ENCODE results near the gene SMAD7.

The SMAD7 gene

DNA sequence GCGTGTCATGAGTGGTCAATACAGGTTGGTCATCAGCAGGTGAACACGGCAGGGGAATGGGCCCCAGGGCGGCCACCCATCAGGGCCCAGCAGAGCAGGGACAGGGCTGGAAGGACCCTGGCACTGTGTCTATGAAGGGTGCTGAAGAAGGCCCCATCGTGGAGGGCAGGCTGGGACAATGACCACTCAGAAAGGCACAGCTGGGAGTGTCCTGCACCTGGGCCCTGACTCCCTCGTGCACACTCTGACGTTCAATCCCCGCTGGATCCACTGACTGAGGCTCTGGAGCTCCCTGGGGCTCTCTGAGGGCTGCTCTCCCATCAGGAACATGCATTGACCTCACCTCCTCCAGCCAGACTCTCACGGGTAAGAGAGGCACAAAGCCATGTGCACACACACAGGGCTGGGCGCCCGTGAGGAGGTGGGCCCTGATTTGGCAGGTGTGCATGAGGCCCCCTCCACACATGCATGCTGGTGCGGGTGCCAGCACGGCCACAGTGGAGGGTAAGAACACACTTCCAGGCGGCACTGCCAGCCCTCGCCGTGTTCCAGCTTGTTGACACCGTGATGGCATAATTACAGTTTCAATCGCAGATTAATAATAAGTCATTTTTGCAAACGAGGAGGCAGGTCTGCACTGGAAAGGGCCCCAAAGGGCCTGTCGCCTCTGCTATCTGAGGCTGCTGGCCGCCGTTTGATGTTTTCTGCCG, 58.5 kb downstream of the SMAD7 start:
- Histone ChIP-seq H3K9ac (ENCODE audit: low read depth, low read length) (no peak overlapping the region), H3K9me3 (ENCODE audit: control insufficient read depth, insufficient read depth, low read length) (no peaks in the 10 kb centered on the region), H3K36me3 (ENCODE audit: insufficient read depth, low read length) (no peaks in the 10 kb centered on the region), H3K4me1 (ENCODE audit: insufficient read depth, low read length) (peaks cover 10% of the 10 kb centered on the region; the same call in 1 of the 2 replicates)

DNA sequence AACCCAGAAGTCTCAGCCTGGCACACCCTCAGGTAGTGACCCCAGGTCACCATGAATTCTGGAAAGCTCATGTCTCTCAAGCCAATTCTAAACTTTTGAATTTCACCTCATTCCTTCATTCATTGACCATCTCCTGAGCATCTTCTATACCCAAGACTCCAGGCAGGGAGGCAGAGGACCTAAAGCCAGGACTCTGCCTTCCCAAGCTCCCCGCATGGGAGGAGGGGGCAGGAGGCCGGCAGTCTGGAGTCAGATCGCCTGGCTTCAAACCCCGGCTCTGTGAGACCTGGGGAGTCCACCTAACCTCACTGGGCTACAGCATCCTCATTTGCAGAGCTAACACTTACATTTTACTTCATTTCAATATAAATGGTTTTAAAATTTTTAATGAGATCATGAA, 59.0 kb downstream of the SMAD7 start:
- Histone ChIP-seq H3K36me3 (ENCODE audit: insufficient read depth, low read length) (no peaks in the 10 kb centered on the region), H3K9me3 (ENCODE audit: control insufficient read depth, insufficient read depth, low read length) (no peaks in the 10 kb centered on the region), H3K4me1 (ENCODE audit: insufficient read depth, low read length) (peaks cover 10% of the 10 kb centered on the region; the same call in 1 of the 2 replicates), H3K9ac (ENCODE audit: low read depth, low read length) (no peak overlapping the region)

GRCh38 chr18:48889981-48890762, 60.6 kb downstream of the SMAD7 start:
- Histone ChIP-seq H3K36me3 (ENCODE audit: insufficient read depth, low read length) (no peaks in the 10 kb centered on the region), H3K4me1 (ENCODE audit: insufficient read depth, low read length) (peaks cover 10% of the 10 kb centered on the region; the same call in 1 of the 2 replicates), H3K9ac (ENCODE audit: low read depth, low read length) (no peak overlapping the region), H3K9me3 (ENCODE audit: control insufficient read depth, insufficient read depth, low read length) (no peaks in the 10 kb centered on the region)

DNA sequence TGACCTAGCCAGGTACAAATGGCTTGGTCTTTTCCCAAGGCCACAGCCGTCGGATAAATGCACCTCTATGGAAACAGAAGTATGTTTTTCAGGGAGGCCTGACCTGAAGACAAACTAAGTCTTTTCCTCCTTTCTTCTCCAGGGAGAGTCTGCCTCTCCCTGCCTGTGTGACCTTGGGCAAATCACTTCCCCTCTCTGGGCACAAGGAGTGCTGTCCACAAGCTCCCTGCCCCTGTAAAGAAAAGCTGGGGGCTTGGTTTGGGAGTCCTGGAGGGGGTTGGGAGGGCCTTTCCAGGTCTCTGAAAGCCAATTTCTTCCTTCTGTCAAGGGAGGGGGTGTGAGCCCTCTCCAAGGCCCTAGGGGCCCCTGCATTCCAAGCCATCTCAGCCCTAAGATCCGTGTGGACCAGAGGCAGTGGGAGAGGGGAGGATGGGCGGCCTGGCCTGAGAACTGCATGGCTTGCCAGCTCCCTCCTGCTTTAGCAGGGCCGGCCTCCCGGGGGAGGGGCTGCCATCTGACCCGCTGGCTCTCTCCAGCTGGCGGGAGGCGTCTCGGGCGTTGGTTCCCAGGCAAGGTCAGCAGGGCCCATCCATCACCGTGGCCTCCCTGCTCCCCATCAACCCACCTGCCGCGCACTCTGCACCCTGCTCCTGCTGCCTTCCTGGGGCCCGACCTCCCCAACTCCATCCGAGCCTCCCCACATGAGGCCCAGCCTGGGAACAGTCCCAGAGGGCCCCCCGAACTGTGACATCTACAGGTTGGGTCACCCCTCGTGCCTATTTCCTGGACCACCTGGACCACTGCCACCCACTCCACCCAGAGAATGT, 61.4 kb downstream of the SMAD7 start:
- H3K36me3 ChIP-seq (ENCODE audit: insufficient read depth, low read length) = no peaks in the 10 kb centered on the region
- H3K9ac ChIP-seq (ENCODE audit: low read depth, low read length) = no peak overlapping the region
- H3K9me3 ChIP-seq (ENCODE audit: control insufficient read depth, insufficient read depth, low read length) = no peaks in the 10 kb centered on the region
- H3K4me1 ChIP-seq (ENCODE audit: insufficient read depth, low read length) = peaks cover 10% of the 10 kb centered on the region; the same call in 1 of the 2 replicates

DNA sequence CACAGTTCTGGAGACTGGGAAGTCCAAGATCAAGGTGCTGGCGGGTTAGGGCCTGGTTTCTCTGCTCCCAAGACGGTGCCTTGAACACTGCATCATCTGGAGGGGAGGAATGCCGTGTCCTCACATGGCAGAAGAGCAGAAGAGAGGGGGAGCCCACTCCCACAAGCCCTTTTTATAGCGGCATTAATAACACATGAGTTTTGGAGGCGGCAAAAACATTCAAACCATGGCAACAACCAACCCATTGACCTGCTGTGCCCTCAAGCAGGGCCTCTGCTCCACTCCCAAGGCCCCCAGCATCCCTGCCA, 62.0 kb downstream of the SMAD7 start:
- Histone ChIP-seq H3K9me3 (ENCODE audit: control insufficient read depth, insufficient read depth, low read length) (no peaks in the 10 kb centered on the region), H3K4me1 (ENCODE audit: insufficient read depth, low read length) (peaks cover 10% of the 10 kb centered on the region; the same call in 1 of the 2 replicates), H3K9ac (ENCODE audit: low read depth, low read length) (no peak overlapping the region), H3K36me3 (ENCODE audit: insufficient read depth, low read length) (no peaks in the 10 kb centered on the region)

DNA sequence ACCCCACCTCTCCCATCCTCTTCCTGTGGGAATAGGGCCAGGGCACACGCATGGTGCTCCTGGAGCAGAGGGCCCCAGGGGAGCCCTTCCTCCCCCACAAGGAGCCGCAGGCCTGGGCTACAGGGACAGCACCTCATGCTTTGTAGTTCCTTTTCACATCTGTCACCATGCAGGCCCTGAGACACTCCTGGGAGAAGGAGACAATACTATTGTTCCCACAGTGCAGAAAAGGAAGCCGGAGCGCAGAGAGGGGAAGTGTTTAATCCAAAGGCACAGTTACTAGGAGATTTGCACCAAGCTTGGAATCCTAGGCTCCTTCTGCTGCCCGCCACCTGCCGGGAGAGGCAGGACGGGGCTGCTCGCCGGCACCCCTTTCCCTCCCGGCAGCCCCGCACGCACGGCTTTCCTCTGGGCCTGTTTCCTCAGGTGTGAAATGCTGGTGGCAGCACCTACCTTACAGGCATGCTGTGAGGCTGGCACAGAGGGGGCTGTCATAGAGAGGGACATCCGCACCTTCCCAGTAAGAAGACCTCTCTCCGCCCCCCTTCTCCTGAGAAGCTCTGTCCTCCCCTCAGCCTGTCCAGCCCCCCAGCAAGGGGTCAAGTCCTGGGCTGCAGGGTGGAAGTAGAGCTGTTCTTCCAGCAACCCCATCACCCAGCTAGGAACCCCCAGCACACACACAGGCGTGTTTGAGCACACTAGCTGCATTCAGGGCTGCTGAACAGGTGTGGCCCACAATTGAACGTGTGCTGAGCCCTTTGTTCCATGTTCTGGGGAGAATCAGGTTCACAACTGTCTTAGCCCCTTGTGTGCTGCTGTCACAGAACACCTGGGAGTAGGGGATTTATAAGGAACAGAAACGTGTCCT, 62.6 kb downstream of the SMAD7 start:
- peaks cover 10% of the 10 kb centered on the region; the same call in 1 of the 2 replicates for H3K4me1 ChIP-seq (ENCODE audit: insufficient read depth, low read length)
- no peaks in the 10 kb centered on the region for H3K36me3 ChIP-seq (ENCODE audit: insufficient read depth, low read length)
- no peak overlapping the region for H3K9ac ChIP-seq (ENCODE audit: low read depth, low read length)
- H3K9me3 ChIP-seq (ENCODE audit: control insufficient read depth, insufficient read depth, low read length) = no peaks in the 10 kb centered on the region

DNA sequence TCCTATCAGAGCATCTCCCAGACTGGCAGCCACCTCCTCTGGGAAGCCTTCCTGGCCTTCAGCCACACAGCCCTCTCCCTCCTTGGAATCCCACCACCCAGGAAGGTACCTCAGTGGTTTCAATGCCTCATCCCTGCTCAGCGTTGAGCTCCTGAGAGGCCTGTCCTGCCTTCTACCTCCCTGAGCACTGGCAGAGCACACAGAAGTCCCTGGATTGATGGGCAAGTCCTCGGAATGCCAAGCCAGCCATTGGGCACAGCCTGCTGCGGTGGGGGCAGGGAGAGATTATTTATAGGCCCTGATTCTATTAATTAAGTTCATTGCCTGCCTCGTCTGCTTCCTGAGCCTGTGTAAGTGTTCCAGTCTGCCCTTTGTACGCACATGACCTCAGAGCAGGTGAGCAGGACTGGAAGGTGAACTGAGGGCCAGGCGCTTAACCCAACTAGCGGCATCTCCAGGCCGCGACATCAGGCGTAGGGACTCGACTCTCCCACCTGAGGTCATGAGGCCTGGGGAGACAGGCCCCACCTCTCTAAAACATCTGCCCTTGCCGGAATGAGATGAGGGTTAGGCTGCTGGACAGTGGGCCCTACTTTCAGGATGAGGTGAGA, 63.4 kb downstream of the SMAD7 start:
- no peaks in the 10 kb centered on the region for H3K9me3 ChIP-seq (ENCODE audit: control insufficient read depth, insufficient read depth, low read length)
- no peaks in the 10 kb centered on the region for H3K36me3 ChIP-seq (ENCODE audit: insufficient read depth, low read length)
- peaks cover 10% of the 10 kb centered on the region; the same call in 1 of the 2 replicates for H3K4me1 ChIP-seq (ENCODE audit: insufficient read depth, low read length)
- H3K9ac ChIP-seq (ENCODE audit: low read depth, low read length) = no peak overlapping the region

- Histone ChIP-seq H3K36me3 (ENCODE audit: insufficient read depth, low read length) (no peaks in the 10 kb centered on the region), H3K4me1 (ENCODE audit: insufficient read depth, low read length) (peaks cover 10% of the 10 kb centered on the region; the same call in 1 of the 2 replicates), H3K9me3 (ENCODE audit: control insufficient read depth, insufficient read depth, low read length) (no peaks in the 10 kb centered on the region), H3K9ac (ENCODE audit: low read depth, low read length) (no peak overlapping the region)
These were observed 64.1 kb downstream of the SMAD7 start for GRCh38 chr18:48886520-48887293.

DNA sequence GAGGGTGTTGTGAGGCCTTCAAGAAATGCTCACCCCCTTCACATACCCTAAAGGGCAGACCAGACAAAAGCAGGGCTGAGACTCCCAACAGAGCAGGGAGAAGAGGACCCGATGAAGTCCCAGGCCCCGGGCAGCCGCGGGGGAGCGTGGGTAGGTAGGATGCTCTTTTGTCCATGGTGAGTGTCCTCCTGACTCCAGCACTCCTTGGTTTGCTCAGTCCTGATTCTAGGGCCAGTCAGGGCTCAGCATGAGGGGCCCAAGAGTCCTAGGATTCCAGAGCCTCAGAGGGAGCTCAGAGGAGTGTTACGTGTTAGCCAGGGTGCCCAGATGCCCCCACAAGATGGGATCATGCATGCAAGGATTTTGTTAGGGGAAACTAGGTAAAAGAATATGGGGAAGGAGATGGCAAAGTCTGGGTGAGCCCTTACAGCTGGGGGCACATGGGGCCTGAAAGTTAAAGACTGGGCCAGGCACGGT, 64.8 kb downstream of the SMAD7 start:
- H3K36me3 ChIP-seq (ENCODE audit: insufficient read depth, low read length) = no peaks in the 10 kb centered on the region
- H3K9me3 ChIP-seq (ENCODE audit: control insufficient read depth, insufficient read depth, low read length) = no peaks in the 10 kb centered on the region
- no peak overlapping the region for H3K9ac ChIP-seq (ENCODE audit: low read depth, low read length)
- H3K4me1 ChIP-seq (ENCODE audit: insufficient read depth, low read length) = peaks cover 10% of the 10 kb centered on the region; the same call in 1 of the 2 replicates

DNA sequence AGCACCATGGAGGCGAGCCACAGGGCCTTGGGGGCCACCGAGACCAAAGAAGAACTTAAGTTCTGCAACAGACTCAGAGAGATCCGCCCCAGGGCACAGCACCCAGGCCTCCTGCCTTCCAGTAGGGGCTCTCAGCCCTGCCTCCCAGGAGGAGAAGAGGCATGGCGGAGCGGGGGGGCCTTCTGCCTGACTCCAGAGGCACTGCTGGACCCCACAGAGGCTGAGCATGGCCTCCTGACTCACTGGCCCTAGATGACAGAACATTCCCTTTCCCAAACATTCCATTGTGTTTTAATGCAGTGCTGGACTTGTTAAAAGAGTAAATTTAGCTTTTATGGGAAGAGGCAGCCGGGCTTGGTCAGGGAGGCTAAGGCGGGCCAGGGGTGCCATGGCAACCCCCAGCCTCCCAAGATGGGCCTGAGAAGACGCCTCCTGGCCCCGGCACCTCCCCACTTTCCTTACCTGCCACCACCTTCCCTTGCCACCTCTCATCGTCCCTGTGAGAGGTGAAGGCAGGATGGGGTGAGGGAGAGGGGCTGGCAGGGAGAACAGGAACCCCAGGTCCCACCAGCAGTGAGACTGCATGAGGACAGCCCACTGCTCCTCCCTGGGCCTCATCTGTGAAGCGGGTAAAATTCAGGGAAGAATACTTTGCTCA, 65.4 kb downstream of the SMAD7 start:
- Histone ChIP-seq H3K4me1 (ENCODE audit: insufficient read depth, low read length) (peaks cover 10% of the 10 kb centered on the region; the same call in 1 of the 2 replicates), H3K9ac (ENCODE audit: low read depth, low read length) (no peak overlapping the region), H3K9me3 (ENCODE audit: control insufficient read depth, insufficient read depth, low read length) (no peaks in the 10 kb centered on the region), H3K36me3 (ENCODE audit: insufficient read depth, low read length) (no peaks in the 10 kb centered on the region)

GRCh38 chr18:48884771-48885170, 66.0 kb downstream of the SMAD7 start:
- Histone ChIP-seq H3K9ac (ENCODE audit: low read depth, low read length) (no peak overlapping the region), H3K36me3 (ENCODE audit: insufficient read depth, low read length) (no peaks in the 10 kb centered on the region), H3K4me1 (ENCODE audit: insufficient read depth, low read length) (peaks cover 5% of the 10 kb centered on the region; the same call in 1 of the 2 replicates), H3K9me3 (ENCODE audit: control insufficient read depth, insufficient read depth, low read length) (no peaks in the 10 kb centered on the region)

DNA sequence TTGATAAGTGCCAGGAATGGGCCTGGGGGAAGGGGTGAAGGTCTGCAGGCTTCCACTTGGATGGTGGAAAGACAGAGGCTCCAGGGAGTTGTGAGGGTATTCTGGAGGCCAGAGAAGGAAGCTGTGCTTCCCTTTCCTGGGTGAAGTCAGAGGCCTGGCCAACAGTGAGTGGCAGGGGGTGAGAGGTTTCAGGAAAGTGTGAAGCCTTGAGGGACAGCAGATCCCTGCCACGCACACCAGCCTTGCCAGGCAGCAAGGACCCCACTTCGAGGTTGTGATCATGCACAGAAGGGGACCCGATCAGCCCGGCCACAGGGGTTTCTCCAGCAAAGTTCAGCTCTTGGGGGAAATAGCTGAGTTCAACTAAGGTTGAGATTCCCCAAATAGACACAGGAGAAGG, 66.5 kb downstream of the SMAD7 start:
- Histone ChIP-seq H3K4me1 (ENCODE audit: insufficient read depth, low read length) (peaks cover 4% of the 10 kb centered on the region; the same call in 1 of the 2 replicates), H3K9me3 (ENCODE audit: control insufficient read depth, insufficient read depth, low read length) (no peaks in the 10 kb centered on the region), H3K9ac (ENCODE audit: low read depth, low read length) (no peak overlapping the region), H3K36me3 (ENCODE audit: insufficient read depth, low read length) (no peaks in the 10 kb centered on the region)

All from ES-I3 (cell line).